Measurements from ENCODE around the gene ANO1.

Gene ANO1

DNA sequence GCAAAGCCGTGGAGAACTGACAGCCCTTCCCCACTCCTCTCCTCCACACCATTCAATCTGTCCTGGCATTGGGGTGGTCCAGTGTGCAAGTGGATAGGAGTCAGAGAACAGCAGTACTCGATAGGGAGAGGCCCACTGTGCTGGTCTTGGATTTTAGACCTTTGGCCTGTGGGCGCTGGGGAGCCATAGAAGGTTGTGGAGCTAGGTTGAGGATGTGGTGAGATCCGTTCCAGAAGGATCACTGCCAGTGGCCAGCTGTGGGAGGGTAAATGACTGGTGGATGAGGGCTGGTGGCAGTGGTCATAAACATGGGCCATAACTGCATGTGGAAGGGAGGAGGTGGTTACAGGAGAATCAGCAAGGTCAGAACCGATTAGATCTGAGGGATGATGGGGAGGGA lies 28.6 kb downstream of the ANO1 start:
- Histone ChIP-seq H2BK120ac (ENCODE audit: low read depth, low read length) (no peak overlapping the region), H3K36me3 (ENCODE audit: control insufficient read depth, insufficient read depth, low read length) (no peaks in the 10 kb centered on the region), H4K8ac (ENCODE audit: low read depth, low read length) (no peak overlapping the region), H3K4me2 (ENCODE audit: low read length) (no peak overlapping the region), H3K23ac (ENCODE audit: low read length) (no peak overlapping the region), H3K56ac (ENCODE audit: low read length) (no peak overlapping the region), H3K18ac (ENCODE audit: low read length) (no peak overlapping the region), H4K5ac (ENCODE audit: low read length) (no peak overlapping the region), H2AK5ac (ENCODE audit: low read length) (no peak overlapping the region), H3K4ac (ENCODE audit: low read depth, low read length) (no peak overlapping the region), H3K27me3 (ENCODE audit: insufficient read depth, low read length, poor library complexity) (no peaks in the 10 kb centered on the region), H3K27ac (ENCODE audit: low read depth, low read length) (no peak overlapping the region), H2BK15ac (replicated peaks; ENCODE audit: low read depth) (no peak overlapping the region), H3K4me3 (ENCODE audit: low read length) (no peak overlapping the region), H2BK5ac (ENCODE audit: low read length) (no peak overlapping the region), H3K4me1 (ENCODE audit: control insufficient read depth, low read depth, low read length) (no peaks in the 10 kb centered on the region), H3K79me2 (ENCODE audit: control insufficient read depth, insufficient read depth, low read length) (no peaks in the 10 kb centered on the region), H3K79me1 (ENCODE audit: low read length) (no peaks in the 10 kb centered on the region), H3K9ac (ENCODE audit: low read length) (no peak overlapping the region)
- WGBS (ENCODE audit: extremely low coverage, insufficient coverage, low lambda C conversion rate), result no CpG with 5 or more reads among the region's 5 CpGs
- no peak for DNase-seq

DNA sequence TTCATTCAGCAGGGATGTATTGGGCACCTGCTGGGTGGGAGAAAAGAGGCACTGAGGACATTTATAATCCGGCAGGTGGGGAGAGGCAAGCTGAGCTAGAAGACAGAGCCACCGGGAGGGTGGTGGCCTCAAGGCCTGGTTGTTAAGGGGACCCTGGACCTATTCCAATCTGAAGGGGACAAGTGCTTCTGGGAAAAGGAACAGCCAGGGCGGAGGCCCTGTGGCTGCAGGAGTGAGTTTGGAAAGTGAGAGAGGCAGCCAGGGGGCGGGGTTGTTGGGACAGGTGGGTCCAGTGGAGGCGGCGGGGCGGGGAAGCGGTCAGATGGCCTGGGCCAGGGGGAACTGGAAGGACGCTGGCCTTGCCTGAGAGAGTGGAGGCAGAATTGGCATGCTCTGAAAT lies 29.1 kb downstream of the ANO1 start:
- H2BK120ac ChIP-seq (ENCODE audit: low read depth, low read length), result no peak overlapping the region
- H3K27me3 ChIP-seq (ENCODE audit: insufficient read depth, low read length, poor library complexity), result no peaks in the 10 kb centered on the region
- H3K23ac ChIP-seq (ENCODE audit: low read length), result no peak overlapping the region
- no peak overlapping the region for H3K18ac ChIP-seq (ENCODE audit: low read length)
- H3K4me2 ChIP-seq (ENCODE audit: low read length), result no peak overlapping the region
- no peak overlapping the region for H3K4ac ChIP-seq (ENCODE audit: low read depth, low read length)
- no peak overlapping the region for H2BK5ac ChIP-seq (ENCODE audit: low read length)
- no peaks in the 10 kb centered on the region for H3K36me3 ChIP-seq (ENCODE audit: control insufficient read depth, insufficient read depth, low read length)
- H3K9ac ChIP-seq (ENCODE audit: low read length), result no peak overlapping the region
- no peak overlapping the region for H4K5ac ChIP-seq (ENCODE audit: low read length)
- no peak overlapping the region for H3K4me3 ChIP-seq (ENCODE audit: low read length)
- no peaks in the 10 kb centered on the region for H3K79me2 ChIP-seq (ENCODE audit: control insufficient read depth, insufficient read depth, low read length)
- no peak overlapping the region for H2AK5ac ChIP-seq (ENCODE audit: low read length)
- H2BK15ac ChIP-seq (replicated peaks; ENCODE audit: low read depth), result no peak overlapping the region
- DNase-seq, result no peak
- no peak overlapping the region for H4K8ac ChIP-seq (ENCODE audit: low read depth, low read length)
- no peaks in the 10 kb centered on the region for H3K4me1 ChIP-seq (ENCODE audit: control insufficient read depth, low read depth, low read length)
- H3K56ac ChIP-seq (ENCODE audit: low read length), result no peak overlapping the region
- H3K27ac ChIP-seq (ENCODE audit: low read depth, low read length), result no peak overlapping the region
- no peaks in the 10 kb centered on the region for H3K79me1 ChIP-seq (ENCODE audit: low read length)
- WGBS (ENCODE audit: extremely low coverage, insufficient coverage, low lambda C conversion rate), result no CpG with 5 or more reads among the region's 9 CpGs

DNA sequence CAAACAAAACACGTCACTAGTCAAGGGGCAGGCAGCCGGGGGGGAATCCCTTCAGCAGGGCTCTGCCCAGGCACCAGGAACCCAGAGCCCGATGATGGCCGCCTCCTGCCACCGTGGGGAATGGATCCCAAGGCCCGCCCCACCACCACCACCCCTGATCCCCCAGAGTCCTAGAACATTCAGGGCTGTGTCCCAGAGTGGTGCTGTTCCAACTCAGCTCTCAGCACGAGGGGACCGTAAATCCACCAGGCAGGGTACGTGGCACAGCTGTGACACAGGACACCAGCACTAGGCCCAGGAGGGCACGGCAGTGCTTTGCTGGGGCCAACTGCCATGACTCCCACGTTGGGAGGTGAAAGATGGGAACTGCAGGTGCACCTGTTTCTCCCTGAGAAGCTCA lies 29.6 kb downstream of the ANO1 start:
- Histone ChIP-seq H3K4me1 (ENCODE audit: control insufficient read depth, low read depth, low read length) (no peaks in the 10 kb centered on the region), H3K79me2 (ENCODE audit: control insufficient read depth, insufficient read depth, low read length) (no peaks in the 10 kb centered on the region), H3K4ac (ENCODE audit: low read depth, low read length) (no peak overlapping the region), H4K8ac (ENCODE audit: low read depth, low read length) (no peak overlapping the region), H3K79me1 (ENCODE audit: low read length) (no peaks in the 10 kb centered on the region), H3K56ac (ENCODE audit: low read length) (no peak overlapping the region), H4K5ac (ENCODE audit: low read length) (no peak overlapping the region), H3K36me3 (ENCODE audit: control insufficient read depth, insufficient read depth, low read length) (no peaks in the 10 kb centered on the region), H3K18ac (ENCODE audit: low read length) (no peak overlapping the region), H3K9ac (ENCODE audit: low read length) (no peak overlapping the region), H2BK120ac (ENCODE audit: low read depth, low read length) (no peak overlapping the region), H3K4me3 (ENCODE audit: low read length) (no peak overlapping the region), H3K23ac (ENCODE audit: low read length) (no peak overlapping the region), H3K4me2 (ENCODE audit: low read length) (no peak overlapping the region), H2BK15ac (replicated peaks; ENCODE audit: low read depth) (no peak overlapping the region), H2AK5ac (ENCODE audit: low read length) (no peak overlapping the region), H3K27me3 (ENCODE audit: insufficient read depth, low read length, poor library complexity) (no peaks in the 10 kb centered on the region), H2BK5ac (ENCODE audit: low read length) (no peak overlapping the region), H3K27ac (ENCODE audit: low read depth, low read length) (no peak overlapping the region)
- WGBS (ENCODE audit: extremely low coverage, insufficient coverage, low lambda C conversion rate), result no CpG with 5 or more reads among the region's 11 CpGs
- no peak for DNase-seq

DNA sequence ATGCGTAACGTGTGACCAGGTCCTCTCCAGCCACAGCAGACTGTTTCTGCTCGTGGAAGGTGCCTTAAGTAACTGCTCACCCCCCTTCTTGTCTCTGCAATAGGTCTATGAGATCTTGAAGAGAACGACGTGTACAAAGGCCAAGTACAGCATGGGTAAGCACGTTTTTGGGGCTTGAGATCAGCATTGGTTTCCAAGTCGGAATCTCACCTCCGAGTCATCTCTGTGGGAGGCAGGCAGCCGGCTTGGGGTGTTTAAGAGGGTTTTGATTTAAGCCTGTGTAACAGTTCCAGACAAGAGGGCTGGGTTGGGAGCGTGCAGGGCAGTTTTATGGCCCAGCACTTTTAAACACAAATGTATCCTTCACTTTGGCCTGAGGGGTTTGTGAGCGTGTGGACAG lies 30.1 kb downstream of the ANO1 start:
- H2BK15ac ChIP-seq (replicated peaks; ENCODE audit: low read depth), result no peak overlapping the region
- H3K9ac ChIP-seq (ENCODE audit: low read length), result no peak overlapping the region
- H3K56ac ChIP-seq (ENCODE audit: low read length), result no peak overlapping the region
- no peak overlapping the region for H3K27ac ChIP-seq (ENCODE audit: low read depth, low read length)
- no peak overlapping the region for H2AK5ac ChIP-seq (ENCODE audit: low read length)
- no CpG with 5 or more reads among the region's 11 CpGs for WGBS (ENCODE audit: extremely low coverage, insufficient coverage, low lambda C conversion rate)
- no peak overlapping the region for H2BK5ac ChIP-seq (ENCODE audit: low read length)
- no peak overlapping the region for H3K18ac ChIP-seq (ENCODE audit: low read length)
- no peaks in the 10 kb centered on the region for H3K36me3 ChIP-seq (ENCODE audit: control insufficient read depth, insufficient read depth, low read length)
- no peak for DNase-seq
- no peak overlapping the region for H3K4me2 ChIP-seq (ENCODE audit: low read length)
- no peak overlapping the region for H3K23ac ChIP-seq (ENCODE audit: low read length)
- no peaks in the 10 kb centered on the region for H3K79me2 ChIP-seq (ENCODE audit: control insufficient read depth, insufficient read depth, low read length)
- H3K27me3 ChIP-seq (ENCODE audit: insufficient read depth, low read length, poor library complexity), result no peaks in the 10 kb centered on the region
- no peak overlapping the region for H2BK120ac ChIP-seq (ENCODE audit: low read depth, low read length)
- no peak overlapping the region for H4K8ac ChIP-seq (ENCODE audit: low read depth, low read length)
- H3K4me3 ChIP-seq (ENCODE audit: low read length), result no peak overlapping the region
- H4K5ac ChIP-seq (ENCODE audit: low read length), result no peak overlapping the region
- H3K4me1 ChIP-seq (ENCODE audit: control insufficient read depth, low read depth, low read length), result no peaks in the 10 kb centered on the region
- no peaks in the 10 kb centered on the region for H3K79me1 ChIP-seq (ENCODE audit: low read length)
- H3K4ac ChIP-seq (ENCODE audit: low read depth, low read length), result no peak overlapping the region

DNA sequence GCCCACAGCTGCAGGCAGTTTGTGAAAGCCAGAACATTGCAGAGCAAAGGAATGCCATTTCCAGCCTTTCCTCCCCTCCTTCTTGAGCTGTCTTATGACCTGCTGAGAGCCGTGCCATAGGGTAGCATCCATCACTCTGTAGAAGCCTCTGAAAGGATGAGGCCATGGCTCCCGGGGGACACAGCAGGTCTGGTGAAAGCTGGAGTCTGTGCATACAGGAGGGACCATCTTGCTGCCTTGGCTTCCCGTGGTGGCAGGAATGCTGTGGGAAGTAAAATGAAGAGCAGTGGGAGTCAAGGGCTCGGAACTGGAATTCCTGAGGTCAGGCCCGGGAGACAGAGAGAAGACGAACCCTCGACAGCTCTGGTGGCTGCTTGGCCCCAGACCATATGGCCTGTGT lies 30.9 kb downstream of the ANO1 start:
- Histone ChIP-seq H3K4me2 (ENCODE audit: low read length) (no peak overlapping the region), H3K27me3 (ENCODE audit: insufficient read depth, low read length, poor library complexity) (no peaks in the 10 kb centered on the region), H3K4me1 (ENCODE audit: control insufficient read depth, low read depth, low read length) (no peaks in the 10 kb centered on the region)

DNA sequence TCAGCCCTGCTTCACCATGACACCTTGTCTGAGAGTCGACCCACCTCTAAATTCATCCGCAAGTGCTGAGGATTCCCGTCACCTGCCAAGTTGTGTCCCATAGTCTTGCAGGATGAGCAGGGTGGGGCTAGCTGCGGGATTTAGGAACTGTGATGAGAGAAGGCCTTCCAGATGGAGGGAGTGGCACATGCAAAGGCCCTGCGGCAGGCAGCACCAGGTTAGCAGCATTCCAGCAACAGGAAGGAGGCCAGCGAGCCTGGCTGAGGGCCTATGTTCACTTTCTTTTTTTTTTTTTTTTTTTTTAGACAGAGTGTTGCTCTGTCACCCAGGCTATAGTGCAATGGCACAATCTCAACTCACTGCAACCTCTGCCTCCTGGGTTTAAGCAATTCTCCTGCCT lies 31.8 kb downstream of the ANO1 start:
- Histone ChIP-seq H3K18ac (ENCODE audit: low read length) (no peak overlapping the region), H3K36me3 (ENCODE audit: control insufficient read depth, insufficient read depth, low read length) (no peaks in the 10 kb centered on the region), H3K4me1 (ENCODE audit: control insufficient read depth, low read depth, low read length) (no peaks in the 10 kb centered on the region), H3K23ac (ENCODE audit: low read length) (no peak overlapping the region), H3K9ac (ENCODE audit: low read length) (no peak overlapping the region), H3K79me2 (ENCODE audit: control insufficient read depth, insufficient read depth, low read length) (no peaks in the 10 kb centered on the region), H2BK15ac (replicated peaks; ENCODE audit: low read depth) (no peak overlapping the region), H3K27me3 (ENCODE audit: insufficient read depth, low read length, poor library complexity) (no peaks in the 10 kb centered on the region), H3K4me2 (ENCODE audit: low read length) (no peak overlapping the region), H3K4ac (ENCODE audit: low read depth, low read length) (no peak overlapping the region), H3K27ac (ENCODE audit: low read depth, low read length) (no peak overlapping the region), H3K4me3 (ENCODE audit: low read length) (no peak overlapping the region), H2BK120ac (ENCODE audit: low read depth, low read length) (no peak overlapping the region), H2AK5ac (ENCODE audit: low read length) (no peak overlapping the region), H2BK5ac (ENCODE audit: low read length) (no peak overlapping the region), H3K56ac (ENCODE audit: low read length) (no peak overlapping the region), H3K79me1 (ENCODE audit: low read length) (no peaks in the 10 kb centered on the region), H4K5ac (ENCODE audit: low read length) (no peak overlapping the region), H4K8ac (ENCODE audit: low read depth, low read length) (no peak overlapping the region)
- WGBS (ENCODE audit: extremely low coverage, insufficient coverage, low lambda C conversion rate), result no CpG with 5 or more reads among the region's 6 CpGs
- no peak for DNase-seq

More for the DNA sequence above, 30.9 kb downstream of the ANO1 start:
- no peak overlapping the region for H3K18ac ChIP-seq (ENCODE audit: low read length)
- no CpG with 5 or more reads among the region's 7 CpGs for WGBS (ENCODE audit: extremely low coverage, insufficient coverage, low lambda C conversion rate)
- no peak overlapping the region for H3K23ac ChIP-seq (ENCODE audit: low read length)
- no peak overlapping the region for H2BK5ac ChIP-seq (ENCODE audit: low read length)
- H3K36me3 ChIP-seq (ENCODE audit: control insufficient read depth, insufficient read depth, low read length), result no peaks in the 10 kb centered on the region
- no peak overlapping the region for H2AK5ac ChIP-seq (ENCODE audit: low read length)
- no peak overlapping the region for H4K5ac ChIP-seq (ENCODE audit: low read length)
- H3K9ac ChIP-seq (ENCODE audit: low read length), result no peak overlapping the region
- H3K4me3 ChIP-seq (ENCODE audit: low read length), result no peak overlapping the region
- H3K56ac ChIP-seq (ENCODE audit: low read length), result no peak overlapping the region
- H3K27ac ChIP-seq (ENCODE audit: low read depth, low read length), result no peak overlapping the region
- DNase-seq, result peak; percentile 39
- H3K4ac ChIP-seq (ENCODE audit: low read depth, low read length), result no peak overlapping the region
- no peaks in the 10 kb centered on the region for H3K79me1 ChIP-seq (ENCODE audit: low read length)
- no peak overlapping the region for H2BK15ac ChIP-seq (replicated peaks; ENCODE audit: low read depth)
- H2BK120ac ChIP-seq (ENCODE audit: low read depth, low read length), result no peak overlapping the region
- H4K8ac ChIP-seq (ENCODE audit: low read depth, low read length), result no peak overlapping the region
- no peaks in the 10 kb centered on the region for H3K79me2 ChIP-seq (ENCODE audit: control insufficient read depth, insufficient read depth, low read length)
